Lower leg skin (tissue), 3 donors: Measurements from ENCODE around the gene SPACA7.

Source experiments
- POLR2A ChIP-seq, 2 donors: fragments of 450-650 bp; IDR thresholded peaks; one replicate each; pipeline ENCODE4 v1.6.1; 2016 to 2017; ENCODE audit warnings: antibody characterized with exemption in 2 of 2, mild to moderate bottlenecking in 1 of 2, moderate library complexity in 1 of 2
- TF ChIP-seq, protein P1 (sequence below), 3 donors: fragments of 450-650 bp; IDR thresholded peaks; one replicate each; pipeline ENCODE4 v1.5.1; 2016; ENCODE audit warnings: antibody characterized with exemption in 3 of 3, mild to moderate bottlenecking in 3 of 3, moderate library complexity in 2 of 3

DNA sequence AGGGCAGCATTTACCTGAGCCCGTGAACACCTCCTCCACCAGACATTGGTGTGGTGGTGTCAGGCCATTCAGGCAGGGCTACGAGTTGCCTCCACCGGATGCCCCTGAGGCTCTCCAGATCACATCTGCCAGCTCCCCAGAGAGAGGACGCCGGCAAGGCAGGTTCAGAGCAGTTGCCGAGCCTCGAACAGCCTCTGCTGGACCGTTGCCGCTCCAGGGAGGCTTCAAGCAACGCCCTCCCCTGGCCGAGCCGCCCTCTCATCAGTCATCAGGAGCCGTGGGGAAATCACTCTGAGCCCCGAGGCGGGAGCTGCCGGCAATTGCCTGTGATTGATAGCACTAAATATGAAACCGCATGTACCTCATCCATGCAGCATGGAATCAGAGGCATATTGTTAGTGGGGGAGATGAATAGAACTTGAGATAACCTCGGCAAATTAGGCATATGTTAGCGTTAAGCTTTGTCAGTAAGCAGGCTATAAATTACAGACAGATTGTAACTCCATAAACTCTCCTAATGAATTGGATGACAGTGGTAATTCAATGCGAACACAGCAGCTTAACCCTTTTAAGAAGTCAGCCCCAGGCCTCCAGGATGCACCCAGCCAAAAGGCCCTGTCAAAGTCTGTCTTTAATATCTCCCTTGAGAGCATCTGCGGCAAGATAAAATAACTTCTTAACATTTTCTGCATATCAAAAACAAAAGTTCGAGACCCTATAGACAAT lies 29.8 kb upstream of the SPACA7 start:
- TF ChIP-seq, protein P1, sequence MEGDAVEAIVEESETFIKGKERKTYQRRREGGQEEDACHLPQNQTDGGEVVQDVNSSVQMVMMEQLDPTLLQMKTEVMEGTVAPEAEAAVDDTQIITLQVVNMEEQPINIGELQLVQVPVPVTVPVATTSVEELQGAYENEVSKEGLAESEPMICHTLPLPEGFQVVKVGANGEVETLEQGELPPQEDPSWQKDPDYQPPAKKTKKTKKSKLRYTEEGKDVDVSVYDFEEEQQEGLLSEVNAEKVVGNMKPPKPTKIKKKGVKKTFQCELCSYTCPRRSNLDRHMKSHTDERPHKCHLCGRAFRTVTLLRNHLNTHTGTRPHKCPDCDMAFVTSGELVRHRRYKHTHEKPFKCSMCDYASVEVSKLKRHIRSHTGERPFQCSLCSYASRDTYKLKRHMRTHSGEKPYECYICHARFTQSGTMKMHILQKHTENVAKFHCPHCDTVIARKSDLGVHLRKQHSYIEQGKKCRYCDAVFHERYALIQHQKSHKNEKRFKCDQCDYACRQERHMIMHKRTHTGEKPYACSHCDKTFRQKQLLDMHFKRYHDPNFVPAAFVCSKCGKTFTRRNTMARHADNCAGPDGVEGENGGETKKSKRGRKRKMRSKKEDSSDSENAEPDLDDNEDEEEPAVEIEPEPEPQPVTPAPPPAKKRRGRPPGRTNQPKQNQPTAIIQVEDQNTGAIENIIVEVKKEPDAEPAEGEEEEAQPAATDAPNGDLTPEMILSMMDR (IDR thresholded peaks at IDR 0.05): no peak
- TF ChIP-seq POLR2A (IDR thresholded peaks at IDR 0.05): no peak
